PC-9 (cell line): ENCODE measurements around the gene ASCC3.

ENCODE experiments used
- EZH2 ChIP-seq: fragments of 200-600 bp; sonication (generic); IDR thresholded peaks from 2 replicates; pipeline ENCODE4 v1.8.0; 2017; ENCODE audit warnings: antibody characterized with exemption, low read depth
- TF ChIP-seq, protein P1 (sequence below): fragments of 200-600 bp; sonication (generic); conservative IDR thresholded peaks from 2 replicates; pipeline ENCODE4 v1.6.1; 2017; ENCODE audit warnings: mixed run types, antibody characterized with exemption, mild to moderate bottlenecking, moderate library complexity

DNA sequence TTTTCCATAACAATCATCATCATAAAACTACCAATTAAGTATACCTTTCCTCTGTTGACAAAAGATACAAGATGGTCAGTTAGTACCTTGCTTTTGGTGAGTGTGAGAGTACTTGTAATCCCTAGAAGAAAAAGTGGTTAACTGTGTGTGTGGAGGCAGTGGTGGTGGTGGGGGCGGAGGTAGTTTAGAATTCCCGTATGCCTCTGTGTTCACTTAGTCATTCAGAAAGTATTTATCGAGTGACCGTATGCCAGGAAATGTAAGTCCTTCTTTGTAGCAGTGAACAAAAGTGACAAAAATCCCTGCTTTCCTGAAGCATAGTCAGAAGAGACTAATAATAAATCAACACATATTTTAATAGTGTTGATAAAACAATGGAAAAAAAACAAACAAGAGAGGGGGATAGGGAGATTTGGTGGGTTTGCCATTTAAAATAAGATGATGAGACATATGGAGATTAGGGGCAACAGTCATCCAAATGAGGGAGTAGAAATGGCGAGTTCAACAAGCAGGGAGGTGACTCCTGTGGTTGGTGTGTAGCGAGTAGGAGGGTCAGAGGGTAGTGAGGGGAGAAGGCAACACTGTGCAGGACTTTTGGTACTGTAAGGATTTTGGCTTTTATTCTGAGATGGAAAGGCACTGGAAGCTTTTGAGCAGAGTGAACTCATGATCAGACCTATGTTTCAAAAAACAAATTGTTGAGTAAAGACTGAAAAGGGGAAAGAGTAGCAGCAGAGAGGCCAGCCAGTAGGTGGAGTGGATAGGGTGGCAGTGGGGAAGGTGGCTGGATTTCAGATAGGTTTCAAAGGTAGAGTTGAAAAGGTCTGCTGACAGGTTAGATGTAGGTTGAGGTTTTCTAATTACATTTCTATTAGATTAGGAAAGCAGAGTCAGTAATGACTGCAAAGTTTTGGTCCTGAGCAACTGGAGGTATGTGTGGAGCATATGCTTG is 376.1 kb downstream of the ASCC3 start:
- TF ChIP-seq, protein P1, sequence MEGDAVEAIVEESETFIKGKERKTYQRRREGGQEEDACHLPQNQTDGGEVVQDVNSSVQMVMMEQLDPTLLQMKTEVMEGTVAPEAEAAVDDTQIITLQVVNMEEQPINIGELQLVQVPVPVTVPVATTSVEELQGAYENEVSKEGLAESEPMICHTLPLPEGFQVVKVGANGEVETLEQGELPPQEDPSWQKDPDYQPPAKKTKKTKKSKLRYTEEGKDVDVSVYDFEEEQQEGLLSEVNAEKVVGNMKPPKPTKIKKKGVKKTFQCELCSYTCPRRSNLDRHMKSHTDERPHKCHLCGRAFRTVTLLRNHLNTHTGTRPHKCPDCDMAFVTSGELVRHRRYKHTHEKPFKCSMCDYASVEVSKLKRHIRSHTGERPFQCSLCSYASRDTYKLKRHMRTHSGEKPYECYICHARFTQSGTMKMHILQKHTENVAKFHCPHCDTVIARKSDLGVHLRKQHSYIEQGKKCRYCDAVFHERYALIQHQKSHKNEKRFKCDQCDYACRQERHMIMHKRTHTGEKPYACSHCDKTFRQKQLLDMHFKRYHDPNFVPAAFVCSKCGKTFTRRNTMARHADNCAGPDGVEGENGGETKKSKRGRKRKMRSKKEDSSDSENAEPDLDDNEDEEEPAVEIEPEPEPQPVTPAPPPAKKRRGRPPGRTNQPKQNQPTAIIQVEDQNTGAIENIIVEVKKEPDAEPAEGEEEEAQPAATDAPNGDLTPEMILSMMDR = no peak
- no peak for TF ChIP-seq EZH2
